Measurements from ENCODE around the gene CLDN11.

CLDN11 gene

DNA sequence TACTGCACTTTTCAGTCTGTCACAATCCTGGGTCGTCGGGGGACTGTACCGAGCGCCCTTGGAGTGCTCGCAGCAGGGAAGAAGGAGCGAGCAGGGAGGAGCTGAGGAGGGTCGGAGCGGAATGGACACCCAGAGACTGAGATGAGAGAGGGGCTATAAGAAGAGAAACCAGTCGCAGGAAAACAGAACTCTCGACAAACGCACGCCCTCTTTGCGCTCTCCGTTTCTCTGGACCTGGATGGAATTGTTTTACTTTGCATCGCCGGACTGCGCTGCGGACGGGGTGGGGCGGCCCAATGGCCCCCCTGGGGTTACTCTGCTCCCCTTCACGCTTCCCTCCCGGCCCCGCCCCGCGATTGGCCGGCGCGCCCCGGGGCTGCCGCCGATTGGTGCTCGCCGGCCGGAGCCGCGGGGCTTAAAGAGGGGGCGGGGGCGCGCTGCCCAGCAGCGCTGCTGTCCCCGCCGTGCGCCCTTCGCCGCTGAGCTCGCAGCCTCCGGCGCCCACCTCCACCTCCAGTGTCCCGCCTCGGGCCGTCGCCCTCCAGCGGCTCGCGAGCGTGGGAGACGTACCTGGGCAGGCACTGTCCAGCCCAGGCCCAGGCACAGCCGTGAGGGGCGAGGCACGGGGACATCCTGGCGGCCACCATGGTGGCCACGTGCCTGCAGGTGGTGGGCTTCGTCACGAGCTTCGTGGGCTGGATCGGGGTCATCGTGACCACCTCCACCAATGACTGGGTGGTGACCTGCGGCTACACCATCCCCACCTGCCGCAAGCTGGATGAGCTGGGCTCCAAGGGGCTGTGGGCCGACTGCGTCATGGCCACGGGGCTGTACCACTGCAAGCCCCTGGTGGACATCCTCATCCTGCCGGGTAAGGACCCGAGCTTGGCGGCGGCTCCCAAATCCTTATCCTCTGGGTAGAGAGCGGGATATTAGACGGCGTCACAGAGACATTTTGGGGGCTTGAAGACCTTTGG lies at the start of gene CLDN11:
TSS of gene CLDN11 (plus strand) at position 447 of the 977 bp plus-strand sequence. CDS start at position 646, 199 bp downstream.
- Histone ChIP-seq H3K27me3 (ENCODE audit: control insufficient read depth, insufficient read depth, low read length) (peaks cover 52% of the 10 kb centered on the region), H3K36me3 (ENCODE audit: control insufficient read depth, insufficient read depth, low read length) (no peaks in the 10 kb centered on the region), H3K9ac (ENCODE audit: low read depth, low read length) (no peak within 1 kb of the TSS), H3K9me3 (ENCODE audit: control insufficient read depth, insufficient read depth, low read length) (no peaks in the 10 kb centered on the region), H3K4me3 (ENCODE audit: low read depth, low read length) (peak within 1 kb of the TSS; percentile 59), H3K4me1 (ENCODE audit: control insufficient read depth, insufficient read depth, low read length) (peaks cover 3% of the 10 kb centered on the region)

DNA sequence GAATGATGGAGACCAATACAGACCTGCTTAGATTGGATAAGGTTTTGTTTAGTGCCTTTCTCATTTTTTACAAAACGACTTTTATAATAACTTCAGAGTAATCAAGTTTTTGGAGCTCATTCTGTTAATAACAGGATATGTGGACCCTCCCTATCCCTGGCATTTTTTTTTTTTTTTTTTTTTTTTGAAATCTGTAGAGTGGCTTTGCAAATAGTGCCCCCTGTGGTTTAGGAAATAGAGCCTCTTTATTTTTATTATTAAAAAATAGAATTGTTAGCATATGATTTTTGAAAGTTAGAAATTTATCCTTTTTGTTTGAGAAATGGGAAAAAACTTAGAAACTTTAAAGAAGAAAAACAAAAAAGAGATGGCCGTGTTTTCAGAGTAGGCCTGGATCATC lies 49.7 kb upstream of the CLDN11 start:
- no peaks in the 10 kb centered on the region for H3K9me3 ChIP-seq (ENCODE audit: control insufficient read depth, insufficient read depth, low read length)
- H3K27me3 ChIP-seq (ENCODE audit: control insufficient read depth, insufficient read depth, low read length): no peaks in the 10 kb centered on the region
- peaks cover 3% of the 10 kb centered on the region for H3K4me1 ChIP-seq (ENCODE audit: control insufficient read depth, insufficient read depth, low read length)
- no peak overlapping the region for H3K9ac ChIP-seq (ENCODE audit: low read depth, low read length)
- H3K36me3 ChIP-seq (ENCODE audit: control insufficient read depth, insufficient read depth, low read length): no peaks in the 10 kb centered on the region
- H3K4me3 ChIP-seq (ENCODE audit: low read depth, low read length): no peak overlapping the region

DNA sequence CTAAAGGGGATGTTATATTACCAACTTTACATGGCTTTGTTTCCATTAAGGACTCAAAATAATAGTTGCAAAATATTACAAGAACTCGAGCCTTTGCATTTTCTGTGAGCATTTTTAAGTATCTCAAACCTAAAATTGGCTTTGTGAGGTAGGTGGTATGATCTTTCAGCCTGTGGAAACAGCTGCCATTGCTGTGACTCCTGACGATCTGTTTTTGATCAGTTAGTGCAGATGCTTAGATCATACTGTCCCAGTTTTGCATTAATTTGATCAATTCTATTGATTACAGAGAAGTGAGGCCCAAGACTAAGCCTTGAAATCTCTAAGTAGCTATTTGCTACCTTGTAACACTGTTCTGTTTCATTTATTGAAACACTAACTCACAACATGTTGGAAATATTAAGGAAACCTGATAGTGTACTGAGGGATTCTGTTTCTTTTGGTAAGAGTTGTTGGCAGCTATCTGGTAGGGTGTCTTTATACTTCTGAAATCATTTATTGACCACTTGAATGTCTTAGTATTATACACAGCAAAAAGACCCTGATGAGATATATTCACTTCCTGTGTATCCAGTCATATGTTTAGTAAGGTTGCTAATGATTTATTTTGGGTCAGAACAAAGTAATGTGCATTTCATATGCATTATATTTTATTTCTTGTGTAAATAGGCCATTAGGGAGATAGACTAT lies 46.3 kb upstream of the CLDN11 start:
- H3K9me3 ChIP-seq (ENCODE audit: control insufficient read depth, insufficient read depth, low read length): no peaks in the 10 kb centered on the region
- no peaks in the 10 kb centered on the region for H3K36me3 ChIP-seq (ENCODE audit: control insufficient read depth, insufficient read depth, low read length)
- H3K4me3 ChIP-seq (ENCODE audit: low read depth, low read length): no peak overlapping the region
- no peak overlapping the region for H3K9ac ChIP-seq (ENCODE audit: low read depth, low read length)
- peaks cover 3% of the 10 kb centered on the region for H3K4me1 ChIP-seq (ENCODE audit: control insufficient read depth, insufficient read depth, low read length)
- H3K27me3 ChIP-seq (ENCODE audit: control insufficient read depth, insufficient read depth, low read length): no peaks in the 10 kb centered on the region

DNA sequence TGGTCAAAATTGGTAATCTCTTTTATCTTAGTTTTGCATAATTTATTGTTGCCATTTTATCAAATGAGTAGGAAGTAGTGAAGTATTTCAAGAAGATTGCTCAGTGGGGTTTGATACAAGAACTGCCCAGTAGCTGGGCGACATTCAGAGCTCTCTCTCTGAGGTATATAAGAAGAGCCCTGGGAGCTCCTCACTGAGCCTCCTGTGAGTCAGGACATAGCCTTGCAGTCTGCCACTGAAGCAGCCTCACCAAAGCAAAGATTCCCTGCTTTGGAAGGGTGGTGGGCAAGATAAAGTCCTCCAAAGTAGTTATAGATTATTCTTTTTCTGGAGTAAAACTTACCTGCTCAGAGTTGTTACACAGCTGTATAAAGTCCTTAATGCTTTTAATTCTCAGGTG lies 35.1 kb upstream of the CLDN11 start:
- no peaks in the 10 kb centered on the region for H3K4me1 ChIP-seq (ENCODE audit: control insufficient read depth, insufficient read depth, low read length)
- peaks cover 31% of the 10 kb centered on the region for H3K36me3 ChIP-seq (ENCODE audit: control insufficient read depth, insufficient read depth, low read length)
- H3K9me3 ChIP-seq (ENCODE audit: control insufficient read depth, insufficient read depth, low read length): no peaks in the 10 kb centered on the region
- no peak overlapping the region for H3K4me3 ChIP-seq (ENCODE audit: low read depth, low read length)
- H3K9ac ChIP-seq (ENCODE audit: low read depth, low read length): no peak overlapping the region
- no peaks in the 10 kb centered on the region for H3K27me3 ChIP-seq (ENCODE audit: control insufficient read depth, insufficient read depth, low read length)

DNA sequence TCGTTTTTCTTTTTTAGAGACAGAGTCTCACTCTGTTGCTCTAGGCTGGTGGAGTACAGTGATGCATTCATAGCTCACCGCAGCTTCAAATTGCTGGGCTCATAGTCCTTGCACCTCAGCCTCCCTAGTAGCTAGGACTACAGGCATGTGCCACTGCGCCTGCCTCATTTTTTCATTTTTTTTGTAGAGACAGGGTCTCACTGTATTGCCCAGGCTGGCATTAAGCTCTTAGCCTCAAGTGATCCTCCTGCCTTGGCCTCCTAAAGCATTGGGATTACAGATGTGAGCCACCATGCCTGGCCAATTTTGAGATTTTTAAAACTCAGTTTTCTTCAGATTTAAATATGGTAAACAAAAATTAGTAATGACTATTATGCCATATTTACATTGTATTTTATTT lies 32.2 kb upstream of the CLDN11 start:
- Histone ChIP-seq H3K27me3 (ENCODE audit: control insufficient read depth, insufficient read depth, low read length) (no peaks in the 10 kb centered on the region), H3K9ac (ENCODE audit: low read depth, low read length) (no peak overlapping the region), H3K36me3 (ENCODE audit: control insufficient read depth, insufficient read depth, low read length) (peaks cover 32% of the 10 kb centered on the region), H3K4me3 (ENCODE audit: low read depth, low read length) (no peak overlapping the region), H3K9me3 (ENCODE audit: control insufficient read depth, insufficient read depth, low read length) (no peaks in the 10 kb centered on the region), H3K4me1 (ENCODE audit: control insufficient read depth, insufficient read depth, low read length) (no peaks in the 10 kb centered on the region)

DNA sequence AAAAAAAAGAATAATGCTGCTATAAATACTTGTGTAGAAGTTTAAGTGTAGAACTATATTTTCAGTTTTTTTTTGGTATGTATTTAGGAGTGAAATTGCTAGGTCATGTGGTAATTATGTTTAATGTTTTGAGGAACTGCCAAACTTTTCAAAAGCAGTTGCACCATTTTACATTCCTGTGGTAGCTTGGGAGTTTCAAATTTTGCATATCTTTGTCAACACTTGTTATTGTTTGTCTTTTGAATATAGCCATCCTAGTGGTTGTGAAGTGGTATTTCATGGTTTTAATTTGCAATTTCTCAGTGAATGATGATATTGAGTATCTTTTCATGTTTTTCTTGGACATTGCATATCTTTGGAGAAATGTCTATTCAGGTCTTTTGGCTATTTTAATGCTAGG lies 30.7 kb upstream of the CLDN11 start:
- Histone ChIP-seq H3K4me3 (ENCODE audit: low read depth, low read length) (no peak overlapping the region), H3K36me3 (ENCODE audit: control insufficient read depth, insufficient read depth, low read length) (peaks cover 30% of the 10 kb centered on the region), H3K27me3 (ENCODE audit: control insufficient read depth, insufficient read depth, low read length) (no peaks in the 10 kb centered on the region), H3K9me3 (ENCODE audit: control insufficient read depth, insufficient read depth, low read length) (no peaks in the 10 kb centered on the region), H3K9ac (ENCODE audit: low read depth, low read length) (no peak overlapping the region), H3K4me1 (ENCODE audit: control insufficient read depth, insufficient read depth, low read length) (no peaks in the 10 kb centered on the region)

DNA sequence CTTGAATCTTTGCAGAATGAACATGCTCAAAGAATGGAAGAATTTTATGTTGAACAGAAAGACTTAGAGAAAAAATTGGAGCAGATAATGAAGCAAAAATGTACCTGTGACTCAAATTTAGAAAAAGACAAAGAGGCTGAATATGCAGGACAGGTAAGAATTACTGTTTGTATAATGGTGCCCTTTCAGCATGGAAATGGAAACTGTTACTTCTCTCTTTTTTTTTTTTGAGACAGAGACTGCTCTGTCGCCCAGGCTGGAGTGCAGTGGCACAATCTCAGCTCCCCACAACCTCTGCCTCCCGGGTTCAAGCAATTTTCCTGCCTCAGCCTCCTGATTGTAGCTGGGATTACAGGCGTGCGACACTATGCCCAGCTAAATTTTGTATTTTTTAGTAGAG lies 27.6 kb upstream of the CLDN11 start:
- Histone ChIP-seq H3K9me3 (ENCODE audit: control insufficient read depth, insufficient read depth, low read length) (no peaks in the 10 kb centered on the region), H3K4me1 (ENCODE audit: control insufficient read depth, insufficient read depth, low read length) (no peaks in the 10 kb centered on the region), H3K27me3 (ENCODE audit: control insufficient read depth, insufficient read depth, low read length) (no peaks in the 10 kb centered on the region), H3K9ac (ENCODE audit: low read depth, low read length) (no peak overlapping the region), H3K4me3 (ENCODE audit: low read depth, low read length) (no peak overlapping the region), H3K36me3 (ENCODE audit: control insufficient read depth, insufficient read depth, low read length) (peaks cover 28% of the 10 kb centered on the region)

DNA sequence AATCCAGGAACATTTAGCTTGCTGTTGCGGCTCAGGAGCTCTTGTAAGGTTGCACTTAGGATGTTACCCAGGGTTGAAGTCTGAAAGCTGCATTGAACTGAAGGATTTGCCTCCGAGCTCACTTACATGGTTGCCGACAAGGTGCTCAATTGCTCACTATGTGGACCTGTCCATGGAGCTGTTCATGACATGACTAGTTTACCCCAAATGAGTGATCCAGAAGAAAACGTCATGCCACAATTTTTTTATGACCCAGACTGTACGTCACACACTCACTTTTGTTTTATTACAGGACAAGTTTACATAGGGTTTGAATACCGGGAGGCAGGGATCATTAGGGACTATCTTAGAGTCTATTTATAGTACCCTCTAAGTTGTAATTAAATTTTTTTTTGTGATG lies 21.0 kb upstream of the CLDN11 start:
- no peaks in the 10 kb centered on the region for H3K9me3 ChIP-seq (ENCODE audit: control insufficient read depth, insufficient read depth, low read length)
- no peaks in the 10 kb centered on the region for H3K36me3 ChIP-seq (ENCODE audit: control insufficient read depth, insufficient read depth, low read length)
- no peak overlapping the region for H3K4me3 ChIP-seq (ENCODE audit: low read depth, low read length)
- no peaks in the 10 kb centered on the region for H3K27me3 ChIP-seq (ENCODE audit: control insufficient read depth, insufficient read depth, low read length)
- H3K4me1 ChIP-seq (ENCODE audit: control insufficient read depth, insufficient read depth, low read length): no peaks in the 10 kb centered on the region
- no peak overlapping the region for H3K9ac ChIP-seq (ENCODE audit: low read depth, low read length)

DNA sequence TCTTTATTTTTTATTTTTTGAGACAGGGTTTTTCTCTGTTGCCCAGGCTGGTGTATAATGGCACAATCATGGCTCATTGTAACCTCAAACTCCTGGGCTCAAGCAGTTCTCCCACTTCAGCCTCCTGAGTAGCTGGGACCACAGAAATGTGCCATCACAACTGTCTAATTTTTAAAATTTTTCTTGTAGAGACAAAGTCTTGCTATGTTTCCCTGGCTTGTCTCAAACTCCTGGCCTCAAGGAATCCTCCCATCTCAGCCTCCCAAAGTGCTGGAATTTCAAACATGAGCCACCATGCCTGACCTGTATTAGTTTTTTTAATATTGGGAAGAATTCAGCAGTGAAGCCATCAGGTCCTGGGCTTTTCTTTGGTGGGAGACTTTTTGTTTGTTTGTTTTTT lies 13.6 kb upstream of the CLDN11 start:
- no peak overlapping the region for H3K4me3 ChIP-seq (ENCODE audit: low read depth, low read length)
- no peaks in the 10 kb centered on the region for H3K9me3 ChIP-seq (ENCODE audit: control insufficient read depth, insufficient read depth, low read length)
- H3K36me3 ChIP-seq (ENCODE audit: control insufficient read depth, insufficient read depth, low read length): no peaks in the 10 kb centered on the region
- H3K4me1 ChIP-seq (ENCODE audit: control insufficient read depth, insufficient read depth, low read length): no peaks in the 10 kb centered on the region
- H3K27me3 ChIP-seq (ENCODE audit: control insufficient read depth, insufficient read depth, low read length): no peaks in the 10 kb centered on the region
- H3K9ac ChIP-seq (ENCODE audit: low read depth, low read length): no peak overlapping the region

DNA sequence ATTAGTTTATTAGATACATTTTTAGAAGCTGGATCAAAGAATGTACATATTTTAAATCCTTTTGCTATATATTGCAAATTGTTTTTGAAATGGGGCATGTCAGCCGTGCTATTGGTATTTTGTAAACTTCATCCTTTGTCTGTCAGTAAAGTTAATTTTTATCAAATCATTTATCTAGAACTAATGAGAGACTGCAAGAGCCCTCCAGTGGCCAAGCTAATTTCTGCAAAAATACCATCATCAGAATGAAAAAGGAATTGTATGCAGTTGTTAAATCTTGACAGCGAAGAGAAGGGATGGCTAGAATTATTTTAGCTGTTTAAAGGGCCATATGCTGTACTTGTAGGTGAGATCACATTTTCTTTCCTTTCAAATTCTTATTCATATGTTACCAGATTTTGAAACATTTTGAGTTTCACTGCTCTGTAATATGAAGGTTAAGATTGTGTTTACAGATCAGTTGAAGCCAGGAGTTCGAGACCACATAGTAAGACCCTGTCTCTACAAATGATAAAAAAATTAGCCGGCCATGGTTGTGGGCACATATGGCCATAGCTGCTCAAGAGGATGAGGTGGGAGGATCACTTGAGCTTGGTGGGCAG lies 8.1 kb upstream of the CLDN11 start:
- H3K4me1 ChIP-seq (ENCODE audit: control insufficient read depth, insufficient read depth, low read length): no peaks in the 10 kb centered on the region
- no peaks in the 10 kb centered on the region for H3K27me3 ChIP-seq (ENCODE audit: control insufficient read depth, insufficient read depth, low read length)
- no peak overlapping the region for H3K4me3 ChIP-seq (ENCODE audit: low read depth, low read length)
- no peak overlapping the region for H3K9ac ChIP-seq (ENCODE audit: low read depth, low read length)
- no peaks in the 10 kb centered on the region for H3K36me3 ChIP-seq (ENCODE audit: control insufficient read depth, insufficient read depth, low read length)
- no peaks in the 10 kb centered on the region for H3K9me3 ChIP-seq (ENCODE audit: control insufficient read depth, insufficient read depth, low read length)

DNA sequence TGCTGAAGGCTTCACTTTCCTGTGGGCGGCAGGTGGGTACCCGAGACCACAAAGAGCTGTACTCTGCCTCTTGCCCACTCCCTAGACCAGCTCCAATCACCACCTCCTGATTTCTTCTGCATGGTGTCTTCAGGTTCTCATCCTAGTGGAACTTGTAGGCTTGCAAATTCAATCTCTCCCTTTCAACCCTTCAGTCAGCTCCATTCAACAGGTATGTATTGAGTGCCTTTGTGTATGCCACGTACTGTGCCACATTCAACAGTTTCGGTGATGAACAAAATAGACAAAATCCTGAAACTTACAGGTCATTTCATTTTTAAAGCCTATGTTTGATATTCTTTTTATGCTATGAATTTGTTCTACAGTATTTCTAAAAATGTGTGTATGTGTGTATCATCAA lies 5.4 kb upstream of the CLDN11 start:
- Histone ChIP-seq H3K27me3 (ENCODE audit: control insufficient read depth, insufficient read depth, low read length) (peaks cover 23% of the 10 kb centered on the region), H3K4me3 (ENCODE audit: low read depth, low read length) (no peak overlapping the region), H3K36me3 (ENCODE audit: control insufficient read depth, insufficient read depth, low read length) (no peaks in the 10 kb centered on the region), H3K9ac (ENCODE audit: low read depth, low read length) (no peak overlapping the region), H3K4me1 (ENCODE audit: control insufficient read depth, insufficient read depth, low read length) (no peaks in the 10 kb centered on the region), H3K9me3 (ENCODE audit: control insufficient read depth, insufficient read depth, low read length) (no peaks in the 10 kb centered on the region)
